ENCODE results near the gene F2RL1.

F2RL1 gene

DNA sequence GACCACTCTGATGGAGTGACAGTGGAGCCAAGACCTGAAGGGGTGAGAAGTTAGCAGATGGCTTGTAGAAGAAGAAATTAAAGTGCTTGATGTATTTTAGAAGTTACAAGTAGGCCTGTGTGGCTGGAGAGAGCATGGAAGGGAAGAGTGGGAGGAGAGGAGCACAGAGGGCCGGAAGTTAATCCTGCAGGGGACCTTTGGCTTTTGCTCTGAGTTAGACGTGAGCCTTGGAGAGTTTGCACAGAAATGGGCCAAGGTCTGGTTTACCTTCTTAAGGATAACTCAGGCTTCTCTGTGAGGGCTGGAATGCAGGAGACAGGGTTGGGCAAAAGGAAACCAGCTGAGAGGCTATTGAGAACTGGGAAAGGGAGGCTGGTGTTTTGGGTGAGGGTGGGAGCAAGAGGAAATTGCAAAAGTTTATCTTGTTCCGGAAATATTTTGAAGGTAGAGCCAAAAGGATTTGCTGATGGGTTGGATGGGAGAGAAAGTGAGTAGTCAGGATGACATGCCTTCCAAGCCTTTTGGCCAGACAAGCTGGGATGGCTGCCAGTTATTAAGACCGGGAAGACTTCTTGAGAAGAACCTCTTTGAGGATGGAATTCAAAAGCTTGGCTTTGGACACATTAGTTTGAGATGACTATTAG, 17.5 kb upstream of the F2RL1 start:
- TF ChIP-seq, protein P1, sequence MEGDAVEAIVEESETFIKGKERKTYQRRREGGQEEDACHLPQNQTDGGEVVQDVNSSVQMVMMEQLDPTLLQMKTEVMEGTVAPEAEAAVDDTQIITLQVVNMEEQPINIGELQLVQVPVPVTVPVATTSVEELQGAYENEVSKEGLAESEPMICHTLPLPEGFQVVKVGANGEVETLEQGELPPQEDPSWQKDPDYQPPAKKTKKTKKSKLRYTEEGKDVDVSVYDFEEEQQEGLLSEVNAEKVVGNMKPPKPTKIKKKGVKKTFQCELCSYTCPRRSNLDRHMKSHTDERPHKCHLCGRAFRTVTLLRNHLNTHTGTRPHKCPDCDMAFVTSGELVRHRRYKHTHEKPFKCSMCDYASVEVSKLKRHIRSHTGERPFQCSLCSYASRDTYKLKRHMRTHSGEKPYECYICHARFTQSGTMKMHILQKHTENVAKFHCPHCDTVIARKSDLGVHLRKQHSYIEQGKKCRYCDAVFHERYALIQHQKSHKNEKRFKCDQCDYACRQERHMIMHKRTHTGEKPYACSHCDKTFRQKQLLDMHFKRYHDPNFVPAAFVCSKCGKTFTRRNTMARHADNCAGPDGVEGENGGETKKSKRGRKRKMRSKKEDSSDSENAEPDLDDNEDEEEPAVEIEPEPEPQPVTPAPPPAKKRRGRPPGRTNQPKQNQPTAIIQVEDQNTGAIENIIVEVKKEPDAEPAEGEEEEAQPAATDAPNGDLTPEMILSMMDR (IDR thresholded peaks at IDR 0.05): no peak

DNA sequence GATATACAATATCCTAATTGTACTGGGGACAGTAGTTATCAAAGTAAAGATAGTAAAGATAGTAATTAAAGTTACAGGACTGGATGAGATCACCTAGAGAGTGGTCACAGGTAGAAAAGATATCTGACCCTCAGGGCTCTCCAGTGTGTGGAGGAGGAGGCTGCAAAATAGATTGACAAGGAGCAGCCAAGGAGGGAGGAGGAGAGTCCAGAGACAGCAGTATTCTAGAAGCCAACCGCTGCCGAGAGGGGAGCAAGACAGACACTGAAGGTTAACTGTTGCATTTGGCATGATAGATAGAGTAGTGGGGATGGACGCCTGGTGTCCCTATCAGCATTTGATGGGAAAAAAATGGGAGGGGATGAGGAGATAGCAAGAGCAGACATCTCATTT, 17.0 kb upstream of the F2RL1 start:
- TF ChIP-seq, protein P1 (IDR thresholded peaks at IDR 0.05): no peak

DNA sequence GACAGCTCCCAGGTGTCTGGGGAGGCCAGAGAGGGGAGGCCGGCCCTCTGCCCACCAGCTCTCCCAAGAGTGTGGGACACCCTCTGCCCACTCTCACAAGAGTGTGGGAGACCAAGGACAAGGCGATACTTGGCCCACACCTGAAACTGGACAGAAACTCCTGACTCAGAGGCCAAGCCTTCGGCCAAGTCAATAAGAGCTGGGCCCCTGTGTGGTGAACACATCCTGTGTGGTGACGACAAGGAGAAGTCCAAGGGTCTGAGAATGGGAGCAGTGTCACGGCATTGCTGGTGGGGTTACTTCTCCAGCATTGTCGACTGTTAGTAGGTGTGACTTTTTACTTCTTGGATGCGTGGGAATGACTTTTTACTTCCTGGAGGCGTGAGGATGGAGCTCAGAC, 14.6 kb upstream of the F2RL1 start:
- TF ChIP-seq, protein P1 (IDR thresholded peaks at IDR 0.05): no peak

DNA sequence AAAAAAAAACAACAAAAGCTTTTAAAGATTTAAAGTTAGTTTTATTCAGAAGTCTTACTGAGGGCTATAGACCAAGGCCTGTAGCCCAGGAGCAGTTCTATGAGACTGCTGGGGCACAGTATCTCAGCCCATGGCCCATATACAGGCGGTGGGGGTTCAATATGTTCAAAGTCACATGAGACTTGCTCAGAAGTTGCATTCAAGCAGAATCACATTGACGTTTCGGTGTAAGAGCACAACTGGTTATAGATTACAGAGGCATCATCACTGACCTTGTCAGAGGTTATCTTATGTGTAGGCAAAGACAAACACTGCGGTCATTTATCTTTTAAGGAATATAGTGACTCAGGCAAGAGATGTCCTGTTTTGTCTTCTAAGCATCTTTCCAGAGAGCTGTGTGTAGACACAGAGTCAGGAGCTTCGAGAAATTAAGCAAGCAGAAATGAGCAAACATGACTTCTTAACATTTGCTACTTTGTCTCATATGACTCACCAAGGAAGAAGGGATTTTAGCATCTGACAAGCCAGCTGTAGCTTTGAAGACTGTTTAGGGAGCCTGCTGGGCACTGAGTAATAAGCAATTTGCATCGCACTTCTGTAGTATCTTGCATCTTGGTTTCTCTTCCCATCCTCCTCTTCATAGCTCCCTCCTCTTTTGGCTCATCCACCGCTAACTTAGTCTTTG, 12.9 kb upstream of the F2RL1 start:
- TF ChIP-seq, protein P1 (IDR thresholded peaks at IDR 0.05): no peak

DNA sequence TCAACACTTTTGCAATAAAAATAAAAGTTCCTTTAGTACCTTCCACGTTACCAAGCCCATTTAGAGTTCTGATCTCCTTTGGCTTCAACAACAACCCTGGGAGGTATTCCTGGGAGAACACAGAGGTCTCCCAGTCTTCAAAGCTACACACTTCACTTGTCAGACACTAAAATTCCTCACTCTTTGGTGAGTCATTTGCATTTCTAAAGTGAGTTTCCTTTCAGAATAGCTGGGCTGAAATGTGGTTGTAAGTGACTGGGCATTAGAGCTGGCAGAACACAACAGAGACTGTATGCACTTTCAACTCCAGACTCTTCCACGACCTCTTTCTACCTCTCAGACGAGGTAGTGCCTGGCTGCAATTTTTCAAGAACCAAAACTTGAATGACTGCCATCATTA, 11.5 kb upstream of the F2RL1 start:
- TF ChIP-seq, protein P1 (IDR thresholded peaks at IDR 0.05): no peak

DNA sequence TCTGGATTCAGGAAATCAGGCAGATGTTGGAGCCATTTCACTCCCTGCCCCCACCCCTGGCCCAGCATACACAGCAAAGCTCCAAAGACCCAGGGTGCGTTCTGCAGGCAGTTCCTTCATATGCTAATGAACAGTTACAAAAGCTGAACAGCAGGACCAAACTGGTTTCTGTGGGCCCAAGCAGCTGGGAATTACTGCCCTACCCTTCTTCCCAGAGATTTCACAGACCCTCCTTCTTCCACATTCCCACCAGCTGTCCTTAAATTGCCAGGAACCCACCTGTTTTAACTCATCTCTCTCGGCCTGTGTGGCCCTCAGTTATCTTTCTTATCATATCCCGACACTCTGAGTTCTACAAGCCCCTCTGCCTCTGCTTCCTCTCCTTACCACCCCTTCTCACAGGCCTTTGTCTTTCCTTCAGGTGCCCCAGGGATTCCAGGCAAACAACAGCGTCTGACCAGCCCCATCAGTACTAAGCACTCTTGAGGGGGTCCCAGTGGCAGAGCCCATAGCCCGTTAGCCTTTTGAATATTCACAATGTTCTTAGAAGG, 10.6 kb upstream of the F2RL1 start:
- TF ChIP-seq, protein P1 (IDR thresholded peaks at IDR 0.05): no peak

DNA sequence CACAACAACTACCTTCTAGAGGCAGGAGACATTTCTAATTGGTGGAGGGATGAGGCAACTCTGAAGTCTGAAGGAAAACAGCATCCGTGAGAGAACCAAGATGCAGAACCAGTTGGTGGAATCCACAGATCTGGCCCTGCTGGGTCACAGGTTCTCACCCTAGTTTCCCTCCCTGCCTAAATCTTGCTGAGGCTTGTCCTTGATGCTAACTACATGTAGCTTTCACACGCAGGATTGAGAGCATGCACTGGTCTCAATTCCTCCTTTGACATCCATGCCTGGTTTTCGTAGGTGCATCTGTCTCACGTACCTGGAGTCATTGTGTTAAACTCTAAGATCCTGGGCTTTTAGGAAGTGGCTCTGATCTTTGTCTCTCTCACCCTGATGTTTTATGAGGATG, 9.7 kb upstream of the F2RL1 start:
- TF ChIP-seq, protein P1 (IDR thresholded peaks at IDR 0.05): no peak

Measured in LNCAP (cell line).